GM12878 (cell line): Measurements from ENCODE around the gene ARHGEF10L. TPM values are rescaled to one million over a fixed set of nuclear protein-coding genes. Genes with fewer than 3 reads are reported as not detected.

Experiments used
- ATAC-seq: fragments of 200-7000 bp; cut with Tn5 transposase; 3 replicates; pipeline ENCODE4 v1.9.1; 2020; ENCODE audit warnings: mild to moderate bottlenecking, moderate library complexity
- BruUV-seq: library from RNA; stranded (reverse); fragments of 400-500 nt; replicated peaks from 2 replicates; lab custom pipeline; 2021; lab: Mats Ljungman, UMichigan
- CTCF ChIA-PET: fragments of 300-600 bp; sonication (Branson Sonifier 250); formaldehyde crosslinking; extraction: SDS; loops from one replicate; lab custom pipeline; 2021; ENCODE audit warnings: inconsistent platforms; lab: Yijun Ruan, JAX
- POLR2A ChIA-PET: fragments of 350-600 bp; formaldehyde crosslinking; extraction: SDS; loops from one replicate; lab custom pipeline; 2021; ENCODE audit warnings: inconsistent platforms; lab: Charles Lee
- RAD21 ChIA-PET: fragments of 300-600 bp; sonication (Branson Sonifier 250); formaldehyde crosslinking; loops from one replicate; lab custom pipeline; 2023; ENCODE audit warnings: antibody characterized with exemption; ENCODE audit not compliant: unreplicated experiment; lab: Charles Lee
- SMC1A ChIA-PET: fragments of 300-600 bp; sonication (Branson Sonifier 250); formaldehyde crosslinking; loops from one replicate; lab custom pipeline; 2023; ENCODE audit not compliant: unreplicated experiment, uncharacterized antibody; lab: Charles Lee
- DNase-seq: peaks from one replicate; pipeline ENCODE4 v3.0.0-alpha.2; 2011; ENCODE audit warnings: low read depth, low spot score
- FAIRE-seq: peaks from 3 replicates; lab custom pipeline; 2011; peaks lifted over from hg19 to GRCh38; lab: Jason Lieb, UNC
- H2AFZ ChIP-seq: 2 replicates; pipeline ENCODE4 v1.6.0; 2011; ENCODE audit warnings: low read depth, low read length, control low read depth; ENCODE audit not compliant: control insufficient read depth
- H3K27ac ChIP-seq: 2 replicates; pipeline ENCODE4 v1.5.1; 2011; ENCODE audit warnings: control low read depth; ENCODE audit not compliant: control insufficient read depth, insufficient read depth
- H3K27me3 ChIP-seq, 2 experiments: replicated peaks in 1 of 2; 2 replicates each; pipeline versions ENCODE4 v1.6.0 to v1.6.1; 2011; ENCODE audit warnings: low read length in 1 of 2; ENCODE audit not compliant: control insufficient read depth in 2 of 2, insufficient read depth in 2 of 2
- H3K36me3 ChIP-seq, 2 experiments: 2 replicates each; pipeline ENCODE4 v1.5.1; 2011; ENCODE audit warnings: low read length in 1 of 2; ENCODE audit not compliant: control insufficient read depth in 2 of 2, insufficient read depth in 2 of 2
- H3K4me1 ChIP-seq: 2 replicates; pipeline ENCODE4 v1.6.1; 2011; ENCODE audit warnings: mild to moderate bottlenecking, low read length, moderate library complexity, mixed read lengths; ENCODE audit not compliant: control insufficient read depth, insufficient read depth
- H3K4me2 ChIP-seq: 2 replicates; pipeline ENCODE4 v1.6.0; 2011; ENCODE audit warnings: control low read depth; ENCODE audit not compliant: control insufficient read depth, insufficient read depth
- H3K4me3 ChIP-seq: fragments of 200-600 bp; sonication (generic); 2 replicates; pipeline ENCODE4 v1.5.1; 2016
- H3K79me2 ChIP-seq: 2 replicates; pipeline ENCODE4 v1.6.0; 2011; ENCODE audit warnings: low read length; ENCODE audit not compliant: control insufficient read depth, insufficient read depth
- H3K9ac ChIP-seq: 2 replicates; pipeline ENCODE4 v1.8.0; 2011; ENCODE audit warnings: low read length, control low read depth, mixed read lengths; ENCODE audit not compliant: control insufficient read depth, insufficient read depth
- H3K9me3 ChIP-seq: replicated peaks from 3 replicates; pipeline ENCODE4 v1.5.1; 2011; ENCODE audit warnings: mild to moderate bottlenecking, low read length; ENCODE audit not compliant: control insufficient read depth, insufficient read depth
- H4K20me1 ChIP-seq: 2 replicates; pipeline ENCODE4 v1.6.0; 2011; ENCODE audit not compliant: control insufficient read depth, insufficient read depth
- MEF2A ChIP-seq: IDR thresholded peaks from 2 replicates; pipeline ENCODE4 v1.6.1; 2011; ENCODE audit warnings: low read depth, mild to moderate bottlenecking, low read length, moderate library complexity; ENCODE audit not compliant: insufficient read depth
- MYB ChIP-seq: fragments of 150-350 bp; IDR thresholded peaks from 2 replicates; pipeline ENCODE4 v1.6.1; 2014; ENCODE audit warnings: mild to moderate bottlenecking, low read depth, low read length, borderline replicate concordance
- PRDM15 ChIP-seq: fragments of 450-650 bp; formaldehyde crosslinking; IDR thresholded peaks from 2 replicates; pipeline ENCODE4 v1.4.0; 2020; ENCODE audit warnings: mild to moderate bottlenecking, moderate library complexity
- RFX5 ChIP-seq: IDR thresholded peaks from 2 replicates; pipeline ENCODE4 v1.6.1; 2011; ENCODE audit warnings: low read depth, low read length, improper control_type of control experiment
- SMARCA5 ChIP-seq: fragments of 450-650 bp; IDR thresholded peaks from 2 replicates; pipeline ENCODE4 v1.6.1; 2017; ENCODE audit warnings: mild to moderate bottlenecking
- TBL1XR1 ChIP-seq: IDR thresholded peaks from 2 replicates; pipeline ENCODE4 v1.6.1; 2012; ENCODE audit warnings: low read depth, low read length, improper control_type of control experiment
- ZNF217 ChIP-seq: fragments of 450-650 bp; IDR thresholded peaks from 2 replicates; pipeline ENCODE4 v1.6.1; 2017; ENCODE audit warnings: antibody characterized with exemption, mild to moderate bottlenecking
- WGBS: methylation state at CpG from one replicate; pipeline ENCODE4 v1.1.6; 2016; ENCODE audit warnings: low lambda C conversion rate; ENCODE audit not compliant: insufficient replicate concordance, insufficient coverage; ENCODE audit errors: missing lambda C conversion rate; 5-methylcytosine and 5-hydroxymethylcytosine counted together
- in situ Hi-C: fragments of 300-500 bp; cut with MboI; formaldehyde crosslinking; loops from 9 replicates; pipeline ENCODE4 v1.14.3; 2018; ENCODE audit warnings: mixed read lengths
- intact Hi-C: fragments of 100-400 bp; cut with micrococcal nuclease; formaldehyde crosslinking; loops from one replicate; pipeline ENCODE4 v1.14.2; 2022; ENCODE audit not compliant: unreplicated experiment
- polyA plus RNA-seq, 11 experiments: library from polyadenylated mRNA; depleted of rRNA in 4 of 11; unstranded in 6 of 11; stranded (reverse) in 5 of 11; fragments of >200 nt; fragmentation: Nextera tagmentation in 4 of 11; fragmentation: Illumina TruSeq in 1 of 11; extraction: Ambion mirVana in 4 of 11; extraction: Trizol in 1 of 11; gene quantifications; 1 replicate in 1 of 11; 2 replicates in 10 of 11; pipeline versions ENCODE4 v1.2.1 to v1.2.3, GENCODE V29; 2011 to 2016; ENCODE audit warnings: inconsistent platforms in 2 of 11, missing spikeins in 2 of 11, low read depth in 1 of 11
- total RNA-seq, 4 experiments: library from RNA; depleted of rRNA in 3 of 4; stranded (reverse); fragments of >200 nt in 3 of 4; fragmentation: Illumina TruSeq in 1 of 4; extraction: Trizol in 1 of 4; gene quantifications; 2 replicates each; pipeline versions ENCODE4 v1.2.1 to v1.2.3, GENCODE V29; 2013 to 2021
- TF ChIP-seq, protein P1 (sequence below): fragments of 450-650 bp; IDR thresholded peaks from 2 replicates; pipeline ENCODE4 v1.6.1; 2017; ENCODE audit warnings: mild to moderate bottlenecking, moderate library complexity

ARHGEF10L gene
- total and polyA plus RNA-seq, 10 of the 15 experiments (the other 5 are each of a cell fraction or from before 2014, with no cell fraction given), result 0.05 to 0.94 (median 0.28) TPM; not detected in 2

DNA sequence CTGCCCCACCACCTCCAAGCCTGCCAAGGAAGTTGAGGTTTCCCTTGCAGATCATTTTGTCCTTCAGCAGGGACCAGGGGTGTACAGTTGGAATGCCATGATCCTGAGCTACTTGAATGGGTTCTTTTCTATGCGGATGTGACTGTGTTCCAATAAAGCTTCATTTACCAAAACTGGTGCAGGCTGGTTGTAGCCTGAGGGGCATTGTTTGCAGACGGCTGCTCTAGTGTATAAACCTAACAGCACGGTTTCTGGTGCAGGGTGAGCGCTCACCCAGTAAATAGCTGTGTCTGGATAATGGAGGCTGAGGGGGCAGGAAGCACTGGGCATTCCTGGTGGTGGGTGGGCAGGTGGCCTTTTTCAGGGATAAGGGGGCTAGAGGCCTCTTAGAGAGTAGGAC is 142.9 kb downstream of the ARHGEF10L start:
- no peaks in the 10 kb centered on the region; a peak in 3 of 4 replicates for H3K27me3 ChIP-seq
- SMC1A ChIA-PET, result no interaction called here
- RAD21 ChIA-PET, result no interaction called here
- WGBS, result 18% methylated on average over 4 of the region's 4 CpGs
- no peak overlapping the region for H3K9ac ChIP-seq
- in situ Hi-C loops (no loop called here), intact Hi-C loops (no loop called here)
- CTCF ChIA-PET, result interaction anchor here (0.9 to 1.1 kb wide), 2 partner anchors 10 to 21 kb away, joined by 3 read pairs; no protein-coding TSS in a partner anchor
- no peak overlapping the region for H3K4me2 ChIP-seq
- no peak for TF ChIP-seq TBL1XR1
- TF ChIP-seq, protein P1, sequence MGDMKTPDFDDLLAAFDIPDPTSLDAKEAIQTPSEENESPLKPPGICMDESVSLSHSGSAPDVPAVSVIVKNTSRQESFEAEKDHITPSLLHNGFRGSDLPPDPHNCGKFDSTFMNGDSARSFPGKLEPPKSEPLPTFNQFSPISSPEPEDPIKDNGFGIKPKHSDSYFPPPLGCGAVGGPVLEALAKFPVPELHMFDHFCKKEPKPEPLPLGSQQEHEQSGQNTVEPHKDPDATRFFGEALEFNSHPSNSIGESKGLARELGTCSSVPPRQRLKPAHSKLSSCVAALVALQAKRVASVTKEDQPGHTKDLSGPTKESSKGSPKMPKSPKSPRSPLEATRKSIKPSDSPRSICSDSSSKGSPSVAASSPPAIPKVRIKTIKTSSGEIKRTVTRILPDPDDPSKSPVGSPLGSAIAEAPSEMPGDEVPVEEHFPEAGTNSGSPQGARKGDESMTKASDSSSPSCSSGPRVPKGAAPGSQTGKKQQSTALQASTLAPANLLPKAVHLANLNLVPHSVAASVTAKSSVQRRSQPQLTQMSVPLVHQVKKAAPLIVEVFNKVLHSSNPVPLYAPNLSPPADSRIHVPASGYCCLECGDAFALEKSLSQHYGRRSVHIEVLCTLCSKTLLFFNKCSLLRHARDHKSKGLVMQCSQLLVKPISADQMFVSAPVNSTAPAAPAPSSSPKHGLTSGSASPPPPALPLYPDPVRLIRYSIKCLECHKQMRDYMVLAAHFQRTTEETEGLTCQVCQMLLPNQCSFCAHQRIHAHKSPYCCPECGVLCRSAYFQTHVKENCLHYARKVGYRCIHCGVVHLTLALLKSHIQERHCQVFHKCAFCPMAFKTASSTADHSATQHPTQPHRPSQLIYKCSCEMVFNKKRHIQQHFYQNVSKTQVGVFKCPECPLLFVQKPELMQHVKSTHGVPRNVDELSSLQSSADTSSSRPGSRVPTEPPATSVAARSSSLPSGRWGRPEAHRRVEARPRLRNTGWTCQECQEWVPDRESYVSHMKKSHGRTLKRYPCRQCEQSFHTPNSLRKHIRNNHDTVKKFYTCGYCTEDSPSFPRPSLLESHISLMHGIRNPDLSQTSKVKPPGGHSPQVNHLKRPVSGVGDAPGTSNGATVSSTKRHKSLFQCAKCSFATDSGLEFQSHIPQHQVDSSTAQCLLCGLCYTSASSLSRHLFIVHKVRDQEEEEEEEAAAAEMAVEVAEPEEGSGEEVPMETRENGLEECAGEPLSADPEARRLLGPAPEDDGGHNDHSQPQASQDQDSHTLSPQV, result no peak
- TF ChIP-seq PRDM15 (CRISPR knock-in tag), result no peak
- no peak for TF ChIP-seq MYB
- TF ChIP-seq RFX5, result no peak
- TF ChIP-seq SMARCA5, result no peak
- TF ChIP-seq ZNF217, result no peak
- TF ChIP-seq MEF2A, result no peak
- FAIRE-seq (no peak), DNase-seq (no peak), ATAC-seq (no peak)
- no peak overlapping the region for H2AFZ ChIP-seq
- BruUV-seq, result no TSS peak
- H3K36me3 ChIP-seq, result no peaks in the 10 kb centered on the region
- no peak overlapping the region for H3K27ac ChIP-seq
- H3K4me3 ChIP-seq, result no peak overlapping the region
- no peaks in the 10 kb centered on the region for H3K9me3 ChIP-seq
- H3K79me2 ChIP-seq, result no peaks in the 10 kb centered on the region
- POLR2A ChIA-PET, result no interaction called here
- no peaks in the 10 kb centered on the region for H3K4me1 ChIP-seq
- no peaks in the 10 kb centered on the region for H4K20me1 ChIP-seq
